Measurements from ENCODE around the gene RNF135. TPM values are rescaled to one million over a fixed set of nuclear protein-coding genes. Genes with fewer than 3 reads are reported as not detected.
"Not testable (repeated sequence)": the region's sequence is repeated elsewhere in the genome, so short reads cannot be mapped to it uniquely, and the experiment has no call there.

The RNF135 gene
- total and polyA plus RNA-seq, 8 donors = 15.0 to 38.5 (median 16.3) TPM

DNA sequence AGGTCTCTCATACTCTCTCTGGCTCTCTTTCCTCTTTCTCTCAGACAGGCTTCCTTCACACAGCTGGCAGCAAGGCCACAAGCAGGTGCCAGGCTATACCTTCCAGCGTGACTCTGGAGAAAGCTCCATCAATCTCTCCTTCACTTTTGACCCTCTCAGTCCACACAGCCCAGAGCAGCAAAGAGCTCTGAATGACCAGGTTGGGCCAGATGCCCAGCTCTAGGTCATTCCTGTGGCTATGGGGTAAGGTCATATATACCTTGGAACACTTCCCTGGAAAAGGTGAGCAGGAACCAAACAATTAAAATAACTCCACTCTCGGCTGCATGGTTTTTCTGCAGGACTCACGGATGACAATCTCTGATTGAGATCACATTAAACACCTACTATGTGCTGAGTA, 40.3 kb upstream of the RNF135 start:
- H3K4me1 ChIP-seq = no peaks in the 10 kb centered on the region
- no peak overlapping the region for H3K27ac ChIP-seq
- ATAC-seq (no peak), DNase-seq (no peak)
- H3K4me3 ChIP-seq = no peak overlapping the region
- intact Hi-C loops (cut with DNase I) = no loop called here
- TF ChIP-seq CTCF (IDR thresholded peaks at IDR 0.05) = no peak
- H3K9me3 ChIP-seq = no peaks in the 10 kb centered on the region
- H3K36me3 ChIP-seq = peaks cover 0 to 56% of the 10 kb centered on the region in 2 donors
- no peaks in the 10 kb centered on the region for H3K27me3 ChIP-seq

GRCh38 chr17:30931582-30931981, 39.3 kb upstream of the RNF135 start:
- DNase-seq; H3K27me3 ChIP-seq; H3K4me1 ChIP-seq; H3K4me3 ChIP-seq; H3K27ac ChIP-seq; H3K9me3 ChIP-seq; ATAC-seq; intact Hi-C loops (cut with DNase I): not testable (repeated sequence)
- H3K36me3 ChIP-seq = peaks cover 0 to 56% of the 10 kb centered on the region in 2 donors

DNA sequence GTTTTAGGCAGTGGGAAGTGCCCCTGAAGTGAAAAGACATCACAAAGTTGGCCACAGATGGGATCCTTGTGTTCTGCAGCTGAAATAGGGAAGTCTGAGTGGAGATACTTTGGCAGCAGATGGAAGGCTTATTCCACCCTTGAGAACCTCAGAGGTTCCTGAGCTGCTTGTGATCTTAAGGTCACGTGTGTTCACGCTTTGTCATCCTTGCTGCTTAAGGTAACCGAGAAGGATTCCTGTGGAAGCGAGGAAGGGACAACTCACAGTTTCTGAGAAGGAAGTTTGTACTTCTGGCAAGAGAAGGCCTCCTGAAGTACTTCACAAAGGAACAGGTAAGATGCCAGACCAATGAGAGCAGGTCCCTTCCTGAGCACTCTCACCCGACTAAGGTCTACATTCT, 36.9 kb upstream of the RNF135 start:
- TF ChIP-seq CTCF (IDR thresholded peaks at IDR 0.05) = no peak
- DNase-seq (no peak), ATAC-seq (peak; percentile 86)
- peaks cover 0 to 72% of the 10 kb centered on the region in 2 donors for H3K36me3 ChIP-seq
- no peak overlapping the region for H3K4me3 ChIP-seq
- no peaks in the 10 kb centered on the region for H3K27me3 ChIP-seq
- no peaks in the 10 kb centered on the region for H3K9me3 ChIP-seq
- peaks cover 0 to 24% of the 10 kb centered on the region in 2 donors for H3K4me1 ChIP-seq
- intact Hi-C loops (cut with DNase I) = no loop called here
- H3K27ac ChIP-seq = no peak overlapping the region

- DNase-seq (no peak), ATAC-seq (no peak)
- H3K36me3 ChIP-seq = peaks cover 0 to 58% of the 10 kb centered on the region in 2 donors
- intact Hi-C loops (cut with DNase I) = no loop called here
- H3K9me3 ChIP-seq = no peaks in the 10 kb centered on the region
- no peak overlapping the region for H3K4me3 ChIP-seq
- H3K27me3 ChIP-seq = no peaks in the 10 kb centered on the region
- peak overlapping the region in 1 of 2 donors; percentile 34 for H3K27ac ChIP-seq
- peaks cover 0 to 24% of the 10 kb centered on the region in 2 donors for H3K4me1 ChIP-seq
- no peak for TF ChIP-seq CTCF (IDR thresholded peaks at IDR 0.05)
These were observed 31.7 kb upstream of the RNF135 start for GRCh38 chr17:30939051-30939689.

DNA sequence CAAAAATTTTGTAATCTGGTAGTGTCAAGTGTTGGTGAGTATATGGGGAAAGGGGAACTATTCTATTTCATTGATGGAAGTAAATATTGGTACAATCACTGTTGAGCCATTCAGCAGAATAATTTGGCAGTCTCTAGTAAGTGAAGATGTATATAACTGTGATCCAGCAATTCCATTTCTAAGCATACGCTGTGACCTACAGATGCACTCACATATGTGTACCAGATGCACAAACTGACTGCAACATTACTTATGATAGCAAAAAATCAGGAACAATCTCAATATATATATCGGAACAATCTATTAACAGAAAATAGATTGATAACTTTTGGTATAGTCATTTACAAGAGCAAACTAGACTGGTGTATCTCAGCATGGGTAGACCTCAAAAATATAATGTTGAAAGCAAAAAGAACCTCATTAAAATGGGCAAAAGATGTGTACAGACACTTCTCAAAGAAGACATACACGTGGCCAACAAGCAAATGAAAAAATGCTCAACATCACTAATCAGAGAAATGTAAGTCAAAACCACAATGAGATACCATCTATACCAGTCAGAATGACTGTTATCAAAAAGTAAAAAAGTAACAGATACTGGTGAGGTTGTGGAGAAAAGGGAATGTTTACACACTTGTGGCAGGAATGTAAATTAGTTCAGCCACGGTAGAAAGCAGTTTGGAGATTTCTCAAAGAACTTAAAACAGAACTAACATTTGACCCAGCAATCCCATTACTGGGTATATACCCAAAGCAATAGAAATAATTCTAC, 28.3 kb upstream of the RNF135 start:
- Histone ChIP-seq H3K27me3 (no peaks in the 10 kb centered on the region), H3K9me3 (no peaks in the 10 kb centered on the region), H3K4me3 (no peak overlapping the region), H3K36me3 (peaks cover 0 to 52% of the 10 kb centered on the region in 2 donors), H3K27ac (no peak overlapping the region), H3K4me1 (peaks cover 0 to 14% of the 10 kb centered on the region in 2 donors)
- no peak for DNase-seq
- intact Hi-C loops (cut with DNase I) = no loop called here
- ATAC-seq = no peak
- TF ChIP-seq CTCF (IDR thresholded peaks at IDR 0.05) = no peak

Data from left lung (tissue), 10 donors.